Neural progenitor cell (in vitro differentiated cells): ENCODE results near the gene CHD2. TPM values are rescaled to one million over a fixed set of nuclear protein-coding genes. Genes with fewer than 3 reads are reported as not detected.

Experiments
- DNase-seq: peaks from one replicate; pipeline ENCODE4 v3.0.0-alpha.2; 2016; ENCODE audit warnings: low spot score
- H2AFZ ChIP-seq: fragments of 200-600 bp; sonication (generic); replicated peaks from 2 replicates; pipeline ENCODE4 v1.6.1; 2016; ENCODE audit warnings: antibody characterized with exemption
- H3F3A ChIP-seq: fragments of 200-600 bp; sonication (generic); 2 replicates; pipeline ENCODE4 v1.6.1; 2016; ENCODE audit warnings: antibody characterized with exemption, low read depth
- H3K27ac ChIP-seq: fragments of 200-600 bp; sonication (generic); 2 replicates; pipeline ENCODE4 v1.5.1; 2016; ENCODE audit warnings: mild to moderate bottlenecking
- H3K27me3 ChIP-seq: fragments of 200-600 bp; sonication (generic); 2 replicates; pipeline ENCODE4 v1.6.1; 2016; ENCODE audit warnings: mild to moderate bottlenecking, moderate library complexity
- H3K36me3 ChIP-seq: fragments of 200-600 bp; sonication (generic); 2 replicates; pipeline ENCODE4 v1.5.1; 2016
- H3K4me1 ChIP-seq: fragments of 200-600 bp; sonication (generic); 2 replicates; pipeline ENCODE4 v1.6.1; 2016; ENCODE audit warnings: mixed run types
- H3K4me2 ChIP-seq: fragments of 200-600 bp; sonication (generic); 2 replicates; pipeline ENCODE4 v1.6.1; 2016
- H3K4me3 ChIP-seq: fragments of 200-600 bp; sonication (generic); 2 replicates; pipeline ENCODE4 v1.5.1; 2016
- H3K79me2 ChIP-seq: fragments of 200-600 bp; sonication (generic); 2 replicates; pipeline ENCODE4 v1.6.1; 2016; ENCODE audit warnings: low read depth
- H3K9ac ChIP-seq: fragments of 200-600 bp; sonication (generic); 2 replicates; pipeline ENCODE4 v1.6.1; 2016
- H3K9me3 ChIP-seq: fragments of 200-600 bp; sonication (generic); 2 replicates; pipeline ENCODE4 v1.5.1; 2016; ENCODE audit warnings: low read depth
- H4K20me1 ChIP-seq: fragments of 200-600 bp; sonication (generic); 2 replicates; pipeline ENCODE4 v1.6.1; 2016; ENCODE audit warnings: low read depth
- H3K27ac Mint-ChIP-seq: 3 replicates; pipeline ENCODE4 v1.8.0; 2021; ENCODE audit warnings: mixed read lengths
- H3K27me3 Mint-ChIP-seq: 2 replicates; pipeline ENCODE4 v1.8.0; 2022; ENCODE audit warnings: low read depth, mild to moderate bottlenecking, inconsistent platforms, moderate library complexity, mixed read lengths; ENCODE audit not compliant: insufficient read depth
- H3K36me3 Mint-ChIP-seq: 3 replicates; pipeline ENCODE4 v1.8.0; 2021; ENCODE audit warnings: mixed read lengths
- H3K4me1 Mint-ChIP-seq: 3 replicates; pipeline ENCODE4 v1.8.0; 2021; ENCODE audit warnings: mixed read lengths
- H3K4me3 Mint-ChIP-seq: 3 replicates; pipeline ENCODE4 v1.8.0; 2021; ENCODE audit warnings: mild to moderate bottlenecking, moderate library complexity, mixed read lengths
- H3K9me3 Mint-ChIP-seq: 3 replicates; pipeline ENCODE4 v1.8.0; 2020; ENCODE audit warnings: mixed read lengths
- EZH2 ChIP-seq: fragments of 200-600 bp; sonication (generic); IDR thresholded peaks from 2 replicates; pipeline ENCODE4 v1.6.1; 2017; ENCODE audit warnings: antibody characterized with exemption, mild to moderate bottlenecking, moderate library complexity
- EZH2phosphoT487 ChIP-seq: fragments of 200-600 bp; sonication (generic); IDR thresholded peaks from 2 replicates; pipeline ENCODE4 v1.6.1; 2017; ENCODE audit warnings: antibody characterized with exemption
- total RNA-seq: library from RNA; depleted of rRNA; stranded (reverse); fragments of >200 nt; gene quantifications from 2 replicates; pipeline ENCODE4 v1.2.3, GENCODE V29; 2015; ENCODE audit warnings: low replicate concordance
- TF ChIP-seq, protein P1 (sequence below): fragments of 200-600 bp; sonication (generic); IDR thresholded peaks from 2 replicates; pipeline ENCODE4 v1.5.1; 2017; ENCODE audit warnings: antibody characterized with exemption, mild to moderate bottlenecking

Gene CHD2
- total RNA-seq, 1 donor from 2014 or later: 128 TPM

DNA sequence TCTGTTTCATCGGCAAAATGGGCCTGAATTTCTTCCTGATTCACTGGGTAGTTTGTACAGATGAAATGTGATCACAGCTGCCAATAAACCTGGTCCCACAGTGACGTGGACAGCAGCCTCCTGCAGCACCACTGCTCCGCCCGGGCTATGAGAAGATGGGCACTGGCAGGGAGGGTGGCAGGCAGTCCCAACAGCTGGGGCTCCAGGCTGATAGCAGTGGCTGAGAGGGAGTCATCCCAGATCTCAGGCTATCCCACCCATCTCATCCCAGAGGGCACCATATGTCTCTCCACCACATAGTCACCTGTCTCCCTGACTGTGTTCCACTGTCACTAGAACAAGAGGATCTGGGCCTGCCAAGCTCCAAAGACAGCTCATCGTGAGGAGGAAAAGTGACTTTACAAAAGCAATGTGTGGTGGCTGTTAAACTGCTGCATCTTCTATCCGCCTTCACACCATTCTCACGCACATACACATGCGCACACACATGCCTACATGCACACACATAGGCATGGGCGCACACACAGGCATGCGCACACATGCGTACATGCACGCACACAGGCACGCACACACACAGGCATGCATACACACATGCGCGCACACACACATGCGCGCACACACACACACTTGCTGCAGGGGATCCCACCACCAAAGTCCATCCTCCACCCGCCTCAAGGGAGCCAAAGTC lies 142.7 kb downstream of the CHD2 start:
- H3K9me3 Mint-ChIP-seq: peaks cover 12% of the 10 kb centered on the region
- no peak for TF ChIP-seq EZH2phosphoT487
- TF ChIP-seq EZH2: no peak
- TF ChIP-seq, protein P1, sequence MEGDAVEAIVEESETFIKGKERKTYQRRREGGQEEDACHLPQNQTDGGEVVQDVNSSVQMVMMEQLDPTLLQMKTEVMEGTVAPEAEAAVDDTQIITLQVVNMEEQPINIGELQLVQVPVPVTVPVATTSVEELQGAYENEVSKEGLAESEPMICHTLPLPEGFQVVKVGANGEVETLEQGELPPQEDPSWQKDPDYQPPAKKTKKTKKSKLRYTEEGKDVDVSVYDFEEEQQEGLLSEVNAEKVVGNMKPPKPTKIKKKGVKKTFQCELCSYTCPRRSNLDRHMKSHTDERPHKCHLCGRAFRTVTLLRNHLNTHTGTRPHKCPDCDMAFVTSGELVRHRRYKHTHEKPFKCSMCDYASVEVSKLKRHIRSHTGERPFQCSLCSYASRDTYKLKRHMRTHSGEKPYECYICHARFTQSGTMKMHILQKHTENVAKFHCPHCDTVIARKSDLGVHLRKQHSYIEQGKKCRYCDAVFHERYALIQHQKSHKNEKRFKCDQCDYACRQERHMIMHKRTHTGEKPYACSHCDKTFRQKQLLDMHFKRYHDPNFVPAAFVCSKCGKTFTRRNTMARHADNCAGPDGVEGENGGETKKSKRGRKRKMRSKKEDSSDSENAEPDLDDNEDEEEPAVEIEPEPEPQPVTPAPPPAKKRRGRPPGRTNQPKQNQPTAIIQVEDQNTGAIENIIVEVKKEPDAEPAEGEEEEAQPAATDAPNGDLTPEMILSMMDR: no peak
- H3F3A ChIP-seq: peaks cover 78% of the 10 kb centered on the region
- H3K9ac ChIP-seq: no peak overlapping the region
- H3K4me1 ChIP-seq: peaks cover 2% of the 10 kb centered on the region
- H2AFZ ChIP-seq: no peak overlapping the region
- peaks cover 20% of the 10 kb centered on the region for H3K79me2 ChIP-seq
- peaks cover 69% of the 10 kb centered on the region for H4K20me1 ChIP-seq
- no peak for DNase-seq
- peaks cover 16% of the 10 kb centered on the region for H3K27me3 Mint-ChIP-seq
- no peak overlapping the region for H3K4me2 ChIP-seq
- H3K36me3 ChIP-seq: peaks cover 11% of the 10 kb centered on the region
- H3K9me3 ChIP-seq: no peaks in the 10 kb centered on the region
- H3K27ac Mint-ChIP-seq: peak overlapping the region; percentile 97
- H3K4me3 Mint-ChIP-seq: no peak overlapping the region
- peak overlapping the region; percentile 85 for H3K27ac ChIP-seq
- no peak overlapping the region for H3K4me3 ChIP-seq
- no peaks in the 10 kb centered on the region for H3K27me3 ChIP-seq
- H3K4me1 Mint-ChIP-seq: peaks cover 14% of the 10 kb centered on the region
- peaks cover 38% of the 10 kb centered on the region for H3K36me3 Mint-ChIP-seq

DNA sequence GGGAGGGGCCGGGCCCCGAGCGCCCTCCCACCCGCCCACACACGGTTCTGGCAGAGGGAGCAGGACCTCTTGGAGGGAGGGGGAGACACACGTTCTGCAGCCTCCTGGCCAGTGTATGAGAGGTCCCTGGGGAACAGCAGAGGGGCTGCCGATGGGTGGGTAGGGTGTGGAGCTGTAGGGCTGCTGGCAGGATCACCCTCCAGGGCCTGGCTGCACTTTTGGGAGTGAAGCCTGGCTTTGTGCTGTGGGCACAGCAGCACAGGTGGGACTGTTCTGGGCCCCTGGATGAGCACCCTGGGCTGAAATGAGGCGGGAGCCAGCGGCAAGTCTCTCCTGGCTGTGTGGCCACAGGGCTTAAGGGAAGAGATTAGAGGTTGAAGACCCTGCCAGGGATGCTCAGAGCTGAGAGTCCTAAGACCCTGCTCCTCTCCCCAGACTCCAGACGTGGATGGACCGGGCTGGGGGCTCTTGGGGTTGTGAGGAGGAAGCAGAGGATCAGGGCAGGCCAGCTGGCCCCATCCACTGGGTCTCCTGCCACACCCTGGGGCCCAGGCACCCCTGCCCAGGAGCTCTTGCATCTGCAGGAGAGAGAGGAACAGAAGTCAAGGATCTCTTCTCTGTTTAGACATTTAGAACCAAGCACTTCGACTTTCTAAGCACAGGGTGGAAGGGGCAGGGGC lies 143.6 kb downstream of the CHD2 start:
- Histone ChIP-seq H3K9ac (no peak overlapping the region), H3K4me1 (no peaks in the 10 kb centered on the region), H3K4me2 (no peak overlapping the region), H2AFZ (no peak overlapping the region), H3K4me3 (no peak overlapping the region), H4K20me1 (peaks cover 78% of the 10 kb centered on the region), H3K36me3 (peaks cover 11% of the 10 kb centered on the region), H3K9me3 (no peaks in the 10 kb centered on the region), H3F3A (peaks cover 82% of the 10 kb centered on the region), H3K79me2 (peaks cover 30% of the 10 kb centered on the region), H3K27me3 (no peaks in the 10 kb centered on the region), H3K27ac (peak overlapping the region; percentile 85)
- Mint-ChIP-seq H3K27me3 (peaks cover 16% of the 10 kb centered on the region), H3K27ac (peak overlapping the region; percentile 66), H3K36me3 (peaks cover 39% of the 10 kb centered on the region), H3K9me3 (peaks cover 15% of the 10 kb centered on the region), H3K4me1 (peaks cover 9% of the 10 kb centered on the region), H3K4me3 (no peak overlapping the region)
- no peak for DNase-seq
- TF ChIP-seq, protein P1: no peak
- no peak for TF ChIP-seq EZH2phosphoT487
- no peak for TF ChIP-seq EZH2

DNA sequence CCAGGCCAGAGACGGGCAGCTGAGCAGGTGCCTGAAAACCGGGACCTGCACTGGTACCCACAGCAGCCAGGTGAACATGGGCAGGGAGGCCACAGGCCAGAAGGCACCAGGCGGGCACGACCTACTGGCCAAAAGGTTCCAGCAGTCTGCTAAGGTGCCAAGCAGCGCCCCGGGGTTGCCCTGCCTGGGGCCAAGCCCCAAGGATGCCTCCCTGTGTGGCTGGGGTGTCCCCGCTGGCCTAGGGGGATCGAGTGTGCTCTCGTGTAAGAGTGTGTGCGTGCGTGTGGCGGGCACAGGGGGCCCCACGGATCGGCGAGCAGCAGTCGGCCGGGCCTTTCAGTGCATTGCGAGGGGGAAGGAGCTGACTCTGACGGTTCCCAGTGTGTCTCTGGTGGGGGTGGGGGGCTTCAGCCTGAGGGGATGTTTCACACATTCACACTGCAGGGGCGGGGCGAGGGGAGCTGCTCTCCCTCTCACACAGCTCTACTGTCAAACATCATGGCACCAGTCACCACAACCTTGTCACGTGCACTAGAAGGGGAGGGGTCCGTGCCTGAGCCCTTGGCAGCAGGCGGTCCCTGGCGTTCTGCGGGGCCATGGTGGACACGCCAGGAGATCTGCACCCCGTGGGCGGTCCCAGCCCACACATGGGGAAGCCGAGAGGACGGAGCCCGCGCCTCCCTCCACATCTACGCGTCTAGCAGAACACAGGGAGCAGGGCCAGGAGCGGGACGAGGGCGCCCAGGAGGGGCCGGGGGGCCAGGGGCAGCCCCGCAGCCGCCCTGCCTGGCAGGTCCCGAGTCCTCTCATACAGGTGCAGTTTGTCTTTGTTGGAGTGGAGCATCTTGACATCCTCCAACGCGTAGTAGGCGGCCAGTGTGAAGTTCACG lies 144.4 kb downstream of the CHD2 start:
- Histone ChIP-seq H3K9me3 (no peaks in the 10 kb centered on the region), H3K79me2 (peaks cover 37% of the 10 kb centered on the region), H3K27me3 (no peaks in the 10 kb centered on the region), H3K4me2 (no peak overlapping the region), H2AFZ (no peak overlapping the region), H3K4me3 (no peak overlapping the region), H3K4me1 (no peaks in the 10 kb centered on the region), H3K36me3 (peaks cover 14% of the 10 kb centered on the region), H3F3A (peaks cover 89% of the 10 kb centered on the region), H4K20me1 (peaks cover 86% of the 10 kb centered on the region), H3K27ac (peak overlapping the region; percentile 85), H3K9ac (no peak overlapping the region)
- H3K36me3 Mint-ChIP-seq: peaks cover 45% of the 10 kb centered on the region
- no peak for DNase-seq
- H3K9me3 Mint-ChIP-seq: peaks cover 15% of the 10 kb centered on the region
- no peak overlapping the region for H3K4me3 Mint-ChIP-seq
- H3K4me1 Mint-ChIP-seq: peaks cover 9% of the 10 kb centered on the region
- no peak overlapping the region for H3K27ac Mint-ChIP-seq
- H3K27me3 Mint-ChIP-seq: peaks cover 16% of the 10 kb centered on the region
- TF ChIP-seq, protein P1: no peak
- TF ChIP-seq EZH2 (no peak), EZH2phosphoT487 (no peak)
